ENCODE results near the gene ARHGAP12.

The ARHGAP12 gene

DNA sequence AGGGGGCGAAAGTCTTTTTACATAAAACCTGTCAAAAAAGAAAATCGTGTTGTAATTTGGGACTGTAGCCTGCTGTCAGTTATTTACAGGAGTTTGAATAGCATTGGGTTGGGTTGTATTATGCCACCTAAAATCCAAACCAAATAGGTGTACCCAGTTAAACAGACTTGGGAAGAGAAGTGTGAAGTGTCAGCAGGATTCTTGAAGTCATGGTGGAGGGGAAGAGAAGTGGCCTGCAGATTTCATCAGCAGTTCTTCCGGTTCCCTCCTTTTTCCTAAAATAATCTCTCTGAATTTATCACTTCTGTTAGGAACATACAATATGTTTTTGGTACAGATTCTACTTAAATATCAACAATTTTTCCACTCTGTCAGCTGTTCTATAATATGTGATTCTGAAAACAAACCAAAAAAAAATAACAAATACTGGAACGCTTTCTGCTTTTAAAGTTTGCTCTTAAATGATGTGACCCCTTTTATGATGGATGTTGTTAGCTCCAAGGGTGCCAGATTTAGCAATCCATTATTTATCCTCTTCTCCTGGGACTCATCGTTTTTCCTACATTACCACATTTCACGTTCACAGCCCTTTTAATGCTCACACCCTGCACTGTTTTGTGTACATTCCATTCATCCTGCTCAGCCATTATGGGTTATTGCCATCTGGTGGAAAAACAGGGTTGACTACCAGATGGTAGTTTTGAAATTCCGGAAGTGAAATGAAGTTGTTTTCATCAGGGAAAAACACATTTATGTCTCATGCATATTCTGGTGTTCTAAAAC is 18.7 kb upstream of the ARHGAP12 start:
- TF ChIP-seq, protein P1, sequence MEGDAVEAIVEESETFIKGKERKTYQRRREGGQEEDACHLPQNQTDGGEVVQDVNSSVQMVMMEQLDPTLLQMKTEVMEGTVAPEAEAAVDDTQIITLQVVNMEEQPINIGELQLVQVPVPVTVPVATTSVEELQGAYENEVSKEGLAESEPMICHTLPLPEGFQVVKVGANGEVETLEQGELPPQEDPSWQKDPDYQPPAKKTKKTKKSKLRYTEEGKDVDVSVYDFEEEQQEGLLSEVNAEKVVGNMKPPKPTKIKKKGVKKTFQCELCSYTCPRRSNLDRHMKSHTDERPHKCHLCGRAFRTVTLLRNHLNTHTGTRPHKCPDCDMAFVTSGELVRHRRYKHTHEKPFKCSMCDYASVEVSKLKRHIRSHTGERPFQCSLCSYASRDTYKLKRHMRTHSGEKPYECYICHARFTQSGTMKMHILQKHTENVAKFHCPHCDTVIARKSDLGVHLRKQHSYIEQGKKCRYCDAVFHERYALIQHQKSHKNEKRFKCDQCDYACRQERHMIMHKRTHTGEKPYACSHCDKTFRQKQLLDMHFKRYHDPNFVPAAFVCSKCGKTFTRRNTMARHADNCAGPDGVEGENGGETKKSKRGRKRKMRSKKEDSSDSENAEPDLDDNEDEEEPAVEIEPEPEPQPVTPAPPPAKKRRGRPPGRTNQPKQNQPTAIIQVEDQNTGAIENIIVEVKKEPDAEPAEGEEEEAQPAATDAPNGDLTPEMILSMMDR (IDR thresholded peaks at IDR 0.05; ENCODE audit: control insufficient read depth, insufficient read depth, low read depth, low read length, missing control alignments): peak; percentile 34
- DNase-seq (ENCODE audit: low read depth): peak; percentile 89
- H3K4me3 ChIP-seq (ENCODE audit: control insufficient read depth, low read depth, low read length): no peak overlapping the region

DNA sequence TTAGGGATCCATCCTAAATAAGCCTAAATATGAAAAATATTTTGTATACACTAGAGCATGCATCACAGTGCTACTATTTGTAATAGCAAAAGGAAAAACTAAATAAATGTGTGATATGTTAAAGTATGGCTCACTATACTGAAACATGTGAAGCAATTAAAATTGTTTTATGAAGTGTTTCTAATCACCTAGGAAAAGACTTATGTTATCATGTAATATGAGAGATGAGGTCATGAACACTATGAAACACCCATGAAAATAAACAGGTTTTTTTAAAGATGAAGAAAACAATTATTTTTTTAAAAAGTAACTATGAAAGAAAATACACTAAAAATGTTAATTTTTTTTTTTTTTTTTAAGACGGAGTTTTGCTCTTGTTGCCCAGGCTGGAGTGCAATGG is 16.8 kb upstream of the ARHGAP12 start:
- DNase-seq (ENCODE audit: low read depth): no peak
- TF ChIP-seq, protein P1 (IDR thresholded peaks at IDR 0.05; ENCODE audit: control insufficient read depth, insufficient read depth, low read depth, low read length, missing control alignments): no peak
- no peak overlapping the region for H3K4me3 ChIP-seq (ENCODE audit: control insufficient read depth, low read depth, low read length)

DNA sequence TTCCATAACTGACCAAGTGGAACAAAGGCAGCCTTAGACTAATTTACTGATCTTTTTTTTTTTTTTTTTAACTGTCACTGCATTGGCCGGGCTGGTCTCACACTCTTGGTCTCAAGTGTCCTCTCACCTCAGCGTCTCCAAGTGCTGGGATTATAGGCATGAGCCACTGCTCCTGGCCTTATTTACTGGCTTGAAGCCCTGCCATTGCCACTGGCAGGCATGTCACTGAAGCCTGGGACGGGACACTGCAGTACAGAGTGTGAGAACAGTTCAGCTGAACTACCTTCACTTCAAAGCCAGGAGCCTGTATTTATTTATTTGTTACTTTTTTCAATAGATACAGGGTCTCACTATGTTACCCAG is 15.4 kb upstream of the ARHGAP12 start:
- TF ChIP-seq, protein P1 (IDR thresholded peaks at IDR 0.05; ENCODE audit: control insufficient read depth, insufficient read depth, low read depth, low read length, missing control alignments): no peak
- DNase-seq (ENCODE audit: low read depth): no peak
- H3K4me3 ChIP-seq (ENCODE audit: control insufficient read depth, low read depth, low read length): no peak overlapping the region

DNA sequence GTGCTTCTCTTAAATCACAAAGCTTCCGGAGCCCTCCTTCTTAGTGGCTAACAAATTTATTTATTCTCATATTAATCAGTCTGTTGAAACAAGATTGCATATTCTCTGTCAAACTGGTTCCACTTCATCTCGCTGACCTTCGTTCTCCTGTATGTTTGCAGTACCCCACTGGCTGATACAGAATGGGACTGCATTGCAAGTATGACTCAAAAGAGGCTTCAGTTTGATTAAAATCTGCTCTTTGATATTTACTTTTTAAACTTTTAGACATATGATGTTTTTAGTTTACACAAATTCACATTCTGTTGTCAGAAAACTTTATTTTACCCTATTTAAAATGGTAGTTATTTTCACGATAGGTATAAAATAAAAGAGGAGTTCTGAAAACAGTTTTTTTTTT is 14.3 kb upstream of the ARHGAP12 start:
- DNase-seq (ENCODE audit: low read depth): no peak
- H3K4me3 ChIP-seq (ENCODE audit: control insufficient read depth, low read depth, low read length): no peak overlapping the region

DNA sequence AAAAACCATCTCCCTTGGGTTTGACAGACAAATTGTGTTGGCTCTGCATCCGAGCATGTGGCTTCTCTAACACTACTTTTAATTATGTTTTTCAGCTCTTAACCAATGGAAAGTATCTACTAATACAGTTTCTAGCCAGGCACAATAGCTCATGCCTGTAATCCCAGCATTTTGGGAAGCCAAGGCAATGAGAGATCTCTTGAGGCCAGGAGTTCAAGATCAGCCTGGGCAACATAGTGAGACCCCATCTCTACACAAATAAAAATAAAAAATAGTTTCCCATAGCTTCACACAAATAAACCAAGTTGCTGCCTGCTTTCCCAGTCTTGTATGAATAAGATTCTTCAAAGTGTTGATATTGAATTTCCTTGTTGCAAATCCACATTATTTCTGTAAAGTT is 13.8 kb upstream of the ARHGAP12 start:
- no peak overlapping the region for H3K4me3 ChIP-seq (ENCODE audit: control insufficient read depth, low read depth, low read length)
- TF ChIP-seq, protein P1 (IDR thresholded peaks at IDR 0.05; ENCODE audit: control insufficient read depth, insufficient read depth, low read depth, low read length, missing control alignments): no peak
- DNase-seq (ENCODE audit: low read depth): no peak

More for the DNA sequence above, 14.3 kb upstream of the ARHGAP12 start:
- TF ChIP-seq, protein P1 (IDR thresholded peaks at IDR 0.05; ENCODE audit: control insufficient read depth, insufficient read depth, low read depth, low read length, missing control alignments): no peak

DNA sequence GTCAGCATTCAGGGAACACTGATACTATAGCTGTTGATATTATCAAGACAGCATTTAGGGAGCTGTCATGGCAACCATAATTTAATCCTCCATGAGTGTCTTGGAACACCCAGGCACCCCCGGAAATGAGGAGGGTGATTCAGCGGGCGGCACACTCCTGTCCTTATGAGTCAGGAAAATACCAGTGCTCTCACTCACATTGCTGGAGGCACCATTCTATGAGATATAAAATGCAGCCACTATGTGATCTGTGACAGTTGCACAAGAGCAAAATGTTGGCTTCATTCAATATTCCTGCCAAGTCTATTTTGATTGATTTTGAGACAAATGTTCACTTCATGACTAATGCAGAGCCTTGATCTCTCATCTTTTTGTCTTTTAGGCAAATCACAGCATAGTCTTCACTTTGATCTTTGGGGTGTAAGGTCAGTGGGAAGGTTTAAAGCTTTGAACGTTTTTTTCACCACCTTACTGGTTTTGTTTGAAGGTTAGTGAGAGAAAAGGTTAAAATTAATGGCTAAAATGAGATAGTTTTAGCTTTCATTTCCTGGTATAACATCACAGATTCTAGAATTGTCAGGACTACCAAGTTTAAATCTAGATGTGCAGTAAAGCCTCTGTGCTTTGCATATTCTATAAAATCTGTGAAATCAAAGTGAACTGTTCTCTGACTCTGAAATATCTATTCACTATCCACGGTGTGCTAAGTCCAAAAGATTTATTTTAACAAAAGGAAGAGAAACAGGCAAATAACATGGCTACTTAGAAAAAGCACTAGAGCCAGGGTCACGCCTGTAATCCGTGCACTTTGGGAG is 12.4 kb upstream of the ARHGAP12 start:
- H3K4me3 ChIP-seq (ENCODE audit: control insufficient read depth, low read depth, low read length): no peak overlapping the region
- TF ChIP-seq, protein P1 (IDR thresholded peaks at IDR 0.05; ENCODE audit: control insufficient read depth, insufficient read depth, low read depth, low read length, missing control alignments): no peak
- peak; percentile 85 for DNase-seq (ENCODE audit: low read depth)
